HepG2 (cell line): ENCODE measurements around the gene PSMB1. TPM values are rescaled to one million over a fixed set of nuclear protein-coding genes. Genes with fewer than 3 reads are reported as not detected.

Source experiments
- E2F5 ChIP-seq: sonication (generic); formaldehyde crosslinking; conservative IDR thresholded peaks from 2 replicates; pipeline ENCODE4 v1.4.0; 2020; ENCODE audit warnings: missing genetic modification reagents
- ETV5 ChIP-seq: IDR thresholded peaks from 2 replicates; pipeline ENCODE4 v1.6.1; 2018; ENCODE audit warnings: missing biosample characterization, missing genetic modification reagents, inconsistent platforms, borderline replicate concordance
- FOXO1 ChIP-seq: sonication (generic); formaldehyde crosslinking; IDR thresholded peaks from 2 replicates; pipeline ENCODE4 v1.4.0; 2020; ENCODE audit warnings: missing genetic modification reagents
- HNRNPLL ChIP-seq: fragments of 200-400 bp; formaldehyde crosslinking; IDR thresholded peaks from 2 replicates; pipeline ENCODE4 v1.6.1; 2017; ENCODE audit warnings: mild to moderate bottlenecking, low read depth, low read length; ENCODE audit not compliant: poor library complexity, severe bottlenecking
- MIER2 ChIP-seq: IDR thresholded peaks from 2 replicates; pipeline ENCODE4 v1.6.1; 2016; ENCODE audit warnings: missing biosample characterization, missing genetic modification reagents
- MZF1 ChIP-seq: sonication (generic); formaldehyde crosslinking; IDR thresholded peaks from 2 replicates; pipeline ENCODE4 v1.8.1; 2023; ENCODE audit warnings: mild to moderate bottlenecking, missing genetic modification reagents, borderline replicate concordance
- RORA ChIP-seq: sonication (generic); formaldehyde crosslinking; IDR thresholded peaks from 2 replicates; pipeline ENCODE4 v1.5.0; 2020; ENCODE audit warnings: mild to moderate bottlenecking, missing genetic modification reagents, moderate library complexity
- SMAD1 ChIP-seq: sonication (generic); formaldehyde crosslinking; IDR thresholded peaks from 2 replicates; pipeline ENCODE4 v1.4.0; 2020; ENCODE audit warnings: missing genetic modification reagents, low read depth, mild to moderate bottlenecking, borderline replicate concordance
- ZBTB14 ChIP-seq: sonication (generic); formaldehyde crosslinking; IDR thresholded peaks from 2 replicates; pipeline ENCODE4 v1.4.0; 2020; ENCODE audit warnings: missing genetic modification reagents
- ZBTB8A ChIP-seq: sonication (generic); formaldehyde crosslinking; IDR thresholded peaks from 2 replicates; pipeline ENCODE4 v1.4.0; 2020; ENCODE audit warnings: mild to moderate bottlenecking, low read depth, missing genetic modification reagents, borderline replicate concordance
- ZNF597 ChIP-seq: sonication (generic); formaldehyde crosslinking; IDR thresholded peaks from 2 replicates; pipeline ENCODE4 v1.5.0; 2020; ENCODE audit warnings: missing genetic modification reagents
- ZSCAN31 ChIP-seq: sonication (generic); formaldehyde crosslinking; IDR thresholded peaks from 2 replicates; pipeline ENCODE4 v1.5.0; 2020; ENCODE audit warnings: low read depth, mild to moderate bottlenecking, missing genetic modification reagents
- ZUFSP ChIP-seq: sonication (generic); formaldehyde crosslinking; IDR thresholded peaks from 2 replicates; pipeline ENCODE4 v1.9.0; 2021; ENCODE audit warnings: missing genetic modification reagents, mild to moderate bottlenecking, borderline replicate concordance
- polyA plus RNA-seq, 8 experiments: library from polyadenylated mRNA; depleted of rRNA in 3 of 8; stranded (reverse) in 7 of 8; unstranded in 1 of 8; fragments of >200 nt; fragmentation: Illumina TruSeq in 4 of 8; extraction: Trizol in 4 of 8; gene quantifications; 2 replicates each; pipeline versions ENCODE4 v1.2.1 to v1.2.3, GENCODE V29; 2011 to 2016; ENCODE audit warnings: low read depth in 4 of 8, missing spikeins in 1 of 8, mixed read lengths in 1 of 8; ENCODE audit not compliant: insufficient read depth in 1 of 8
- total RNA-seq, 5 experiments: library from RNA; depleted of rRNA; stranded (reverse); fragments of >200 nt; fragmentation: Illumina TruSeq; extraction: Trizol; gene quantifications; 2 replicates each; pipeline ENCODE4 v1.2.3, GENCODE V29; 2016; ENCODE audit warnings: low read depth in 1 of 5
- TF ChIP-seq, protein P1 (sequence below): sonication (generic); formaldehyde crosslinking; IDR thresholded peaks from 2 replicates; pipeline ENCODE4 v1.4.0; 2020; ENCODE audit warnings: mild to moderate bottlenecking, missing genetic modification reagents

PSMB1 gene
- total and polyA plus RNA-seq, 2 of the 13 experiments (the other 11 are each of a cell fraction or from before 2014, with no cell fraction given), result 528 to 592 TPM

- no peak for TF ChIP-seq ZUFSP (CRISPR knock-in tag)
- 0 out of 2 replicates have a peak, but pooled peaks have one; percentile 11 for TF ChIP-seq MIER2 (CRISPR knock-in tag)
- TF ChIP-seq RORA (CRISPR knock-in tag), result no peak
- no peak for TF ChIP-seq ZNF597
- TF ChIP-seq FOXO1 (CRISPR knock-in tag), result peak; percentile 9; the same call in 1 of the 2 replicates
- 0 out of 2 replicates have a peak, but pooled peaks have one; percentile 24 for TF ChIP-seq ZBTB14
- TF ChIP-seq, protein P1, sequence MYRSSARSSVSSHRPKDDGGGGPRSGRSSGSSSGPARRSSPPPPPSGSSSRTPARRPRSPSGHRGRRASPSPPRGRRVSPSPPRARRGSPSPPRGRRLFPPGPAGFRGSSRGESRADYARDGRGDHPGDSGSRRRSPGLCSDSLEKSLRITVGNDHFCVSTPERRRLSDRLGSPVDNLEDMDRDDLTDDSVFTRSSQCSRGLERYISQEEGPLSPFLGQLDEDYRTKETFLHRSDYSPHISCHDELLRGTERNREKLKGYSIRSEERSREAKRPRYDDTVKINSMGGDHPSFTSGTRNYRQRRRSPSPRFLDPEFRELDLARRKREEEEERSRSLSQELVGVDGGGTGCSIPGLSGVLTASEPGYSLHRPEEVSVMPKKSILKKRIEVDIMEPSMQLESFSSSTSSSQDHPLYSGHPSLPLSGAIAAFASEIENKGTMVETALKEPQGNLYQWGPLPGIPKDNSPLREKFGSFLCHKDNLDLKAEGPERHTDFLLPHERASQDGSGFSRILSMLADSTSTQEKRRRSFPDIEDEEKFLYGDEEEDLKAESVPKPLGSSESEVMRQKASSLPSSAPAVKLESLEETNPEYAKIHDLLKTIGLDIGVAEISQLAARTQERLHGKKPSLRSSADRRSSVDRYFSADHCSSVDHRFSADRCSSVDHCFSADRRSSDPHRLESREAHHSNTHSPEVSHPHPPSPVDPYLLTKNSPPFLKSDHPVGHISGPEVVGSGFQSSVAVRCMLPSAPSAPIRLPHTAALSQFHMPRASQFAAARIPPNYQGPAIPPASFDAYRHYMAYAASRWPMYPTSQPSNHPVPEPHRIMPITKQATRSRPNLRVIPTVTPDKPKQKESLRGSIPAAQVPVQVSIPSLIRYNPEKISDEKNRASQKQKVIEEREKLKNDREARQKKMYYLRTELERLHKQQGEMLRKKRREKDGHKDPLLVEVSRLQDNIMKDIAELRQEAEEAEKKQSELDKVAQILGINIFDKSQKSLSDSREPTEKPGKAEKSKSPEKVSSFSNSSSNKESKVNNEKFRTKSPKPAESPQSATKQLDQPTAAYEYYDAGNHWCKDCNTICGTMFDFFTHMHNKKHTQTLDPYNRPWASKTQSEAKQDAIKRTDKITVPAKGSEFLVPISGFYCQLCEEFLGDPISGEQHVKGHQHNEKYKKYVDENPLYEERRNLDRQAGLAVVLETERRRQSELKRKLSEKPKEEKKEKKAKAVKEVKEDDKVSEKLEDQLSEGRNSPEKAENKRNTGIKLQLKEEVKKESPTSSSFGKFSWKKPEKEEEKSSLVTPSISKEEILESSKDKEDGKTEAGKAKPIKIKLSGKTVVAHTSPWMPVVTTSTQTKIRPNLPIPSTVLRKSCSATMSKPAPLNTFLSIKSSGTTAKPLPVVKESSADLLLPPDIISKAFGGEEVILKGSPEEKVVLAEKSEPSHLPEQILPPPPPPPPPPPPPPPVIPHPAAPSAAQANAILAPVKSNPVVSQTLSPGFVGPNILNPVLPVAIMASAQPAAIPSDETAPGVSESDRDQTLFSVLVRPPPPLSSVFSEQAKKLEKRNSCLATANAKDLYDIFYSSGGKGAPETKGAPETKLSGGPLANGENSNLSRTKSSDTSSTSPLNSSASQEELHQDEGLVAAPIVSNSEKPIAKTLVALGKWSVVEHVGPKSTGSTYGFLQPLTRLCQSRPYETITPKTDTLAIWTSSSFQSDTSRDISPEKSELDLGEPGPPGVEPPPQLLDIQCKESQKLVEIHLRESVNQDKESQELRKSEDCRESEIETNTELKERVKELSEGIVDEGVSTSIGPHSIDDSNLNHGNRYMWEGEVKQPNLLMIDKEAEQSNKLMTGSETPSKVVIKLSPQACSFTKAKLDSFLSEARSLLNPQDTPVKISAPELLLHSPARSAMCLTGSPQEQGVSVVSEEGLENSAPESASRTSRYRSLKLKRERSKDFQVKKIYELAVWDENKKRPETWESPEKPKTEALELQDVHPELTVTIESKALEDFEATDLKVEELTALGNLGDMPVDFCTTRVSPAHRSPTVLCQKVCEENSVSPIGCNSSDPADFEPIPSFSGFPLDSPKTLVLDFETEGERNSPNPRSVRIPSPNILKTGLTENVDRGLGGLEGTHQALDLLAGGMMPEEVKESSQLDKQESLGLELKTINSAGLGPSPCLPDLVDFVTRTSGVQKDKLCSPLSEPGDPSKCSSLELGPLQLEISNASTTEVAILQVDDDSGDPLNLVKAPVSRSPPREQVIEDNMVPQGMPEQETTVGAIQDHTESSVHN (CRISPR knock-in tag), result no peak
- TF ChIP-seq ZBTB8A (CRISPR knock-in tag), result no peak
- TF ChIP-seq ETV5 (CRISPR knock-in tag), result peak; percentile 89
- TF ChIP-seq ZSCAN31 (CRISPR knock-in tag), result peak; percentile 68; the same call in 1 of the 2 replicates
- TF ChIP-seq MZF1 (CRISPR knock-in tag), result 0 out of 2 replicates have a peak, but pooled peaks have one; percentile 82
- TF ChIP-seq SMAD1 (CRISPR knock-in tag), result no peak
- 0 out of 2 replicates have a peak, but pooled peaks have one; percentile 59 for TF ChIP-seq E2F5 (CRISPR knock-in tag)
- TF ChIP-seq HNRNPLL, result peak; percentile 71
These were observed 31.3 kb upstream of the PSMB1 start, which contains the start of gene PDCD2 (continued) for GRCh38 chr6:170584181-170584953.
